GM13976 (cell line): ENCODE results near the gene MILR1.
A peak's percentile ranks its signal among the peaks of the same experiment; 100 is the strongest.

Experiments
- DNase-seq: peaks from one replicate; pipeline ENCODE4 v3.0.0; 2012; ENCODE audit warnings: low spot score
- CTCF ChIP-seq: IDR thresholded peaks from 2 replicates; pipeline ENCODE4 v1.5.1; 2012; ENCODE audit warnings: borderline replicate concordance, mild to moderate bottlenecking; ENCODE audit not compliant: insufficient read depth; ENCODE audit errors: extremely low read depth, missing control alignments, control extremely low read depth
- in situ Hi-C: fragments of 300-500 bp; cut with MboI; formaldehyde crosslinking; loops from one replicate; pipeline ENCODE4 v1.12.0; 2022; ENCODE audit warnings: low sequenced_read_pairs, mixed read lengths, inconsistent platforms; ENCODE audit not compliant: unreplicated experiment

Gene MILR1

DNA sequence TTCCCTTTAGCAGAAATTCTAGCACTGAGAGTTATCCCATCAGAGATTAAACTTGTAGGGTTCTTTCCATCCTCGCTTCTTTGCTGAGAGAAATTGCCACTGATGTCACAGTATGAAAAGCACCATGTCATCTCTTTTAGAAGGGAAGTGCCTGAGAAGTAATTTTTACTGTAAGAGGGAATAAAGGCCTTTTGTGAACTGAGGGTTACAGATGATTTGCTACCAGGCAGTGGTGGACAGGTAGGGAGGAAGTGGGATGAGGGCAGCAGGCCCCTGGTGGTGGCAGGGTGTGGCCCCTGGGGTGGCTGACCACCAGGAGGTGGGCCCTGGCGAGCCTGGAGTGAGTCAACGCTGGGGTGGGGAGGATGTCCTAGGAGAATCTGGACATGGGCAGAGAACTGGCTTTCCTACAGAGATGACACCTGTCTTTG lies 6.4 kb upstream of the MILR1 start:
- DNase-seq: no peak
- in situ Hi-C loops: no loop called here
- TF ChIP-seq CTCF: no peak

DNA sequence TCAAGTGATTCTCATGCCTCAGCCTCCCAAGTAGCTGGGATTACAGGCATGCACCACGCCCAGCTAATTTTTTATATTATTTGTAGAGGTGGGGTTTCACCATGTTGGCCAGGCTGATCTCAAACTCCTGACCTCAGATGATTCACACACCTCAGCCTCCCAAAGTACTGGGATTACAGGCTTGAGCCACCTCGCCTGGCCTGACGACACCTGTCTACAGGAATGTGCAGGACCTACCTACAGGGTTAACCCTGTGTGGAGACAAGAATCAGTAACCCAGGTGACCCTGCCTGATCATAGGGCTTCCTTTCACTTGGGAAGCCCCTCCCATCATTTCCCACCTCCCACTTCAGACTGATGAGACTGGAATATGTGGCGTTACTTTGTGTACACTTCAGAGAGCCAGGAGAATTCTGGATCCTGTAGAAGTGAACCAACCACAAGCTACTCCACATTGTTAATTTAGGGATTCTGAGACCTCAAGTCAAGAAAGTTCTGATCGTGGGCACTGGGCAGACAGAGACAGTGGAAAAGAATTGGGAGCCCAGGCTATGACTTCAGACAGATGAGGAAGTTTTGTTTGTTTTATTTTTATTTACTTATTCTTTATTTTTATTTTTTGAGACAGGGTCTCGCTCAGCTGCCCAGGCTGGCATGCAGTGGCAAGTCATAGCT lies 5.7 kb upstream of the MILR1 start:
- DNase-seq: no peak
- in situ Hi-C loops: no loop called here
- TF ChIP-seq CTCF: no peak

DNA sequence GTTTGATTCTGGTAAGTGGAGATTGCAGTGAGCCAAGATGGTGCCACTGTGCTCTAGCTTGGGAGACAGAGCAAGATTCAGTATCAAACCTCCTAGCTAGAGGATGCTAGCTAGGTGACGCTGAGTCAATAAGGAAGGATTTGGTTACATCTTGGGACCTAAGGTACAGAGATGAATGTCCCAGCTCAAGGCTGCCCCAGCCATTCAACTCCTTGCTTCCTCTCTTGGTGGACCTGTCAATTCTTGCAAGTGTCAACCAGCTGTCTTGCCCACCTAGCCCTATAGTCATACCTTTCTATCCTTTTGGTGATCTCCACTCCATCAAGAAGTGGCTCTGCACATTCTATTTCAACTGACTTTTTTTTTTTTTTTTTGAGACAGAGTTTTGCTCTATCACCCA lies 1.4 kb upstream of the MILR1 start:
- no peak for DNase-seq
- in situ Hi-C loops: no loop called here
- no peak for TF ChIP-seq CTCF

- in situ Hi-C loops: no loop called here
- no peak for DNase-seq
Measured at GRCh38 chr17:64449545-64449944, 630 bp downstream of the MILR1 start.

GRCh38 chr17:64455993-64456885 lies 7.3 kb downstream of the MILR1 start:
- TF ChIP-seq CTCF: no peak
- DNase-seq: peak; percentile 46
- in situ Hi-C loops: no loop called here

More at GRCh38 chr17:64449545-64449944, 630 bp downstream of the MILR1 start:
- no peak for TF ChIP-seq CTCF

DNA sequence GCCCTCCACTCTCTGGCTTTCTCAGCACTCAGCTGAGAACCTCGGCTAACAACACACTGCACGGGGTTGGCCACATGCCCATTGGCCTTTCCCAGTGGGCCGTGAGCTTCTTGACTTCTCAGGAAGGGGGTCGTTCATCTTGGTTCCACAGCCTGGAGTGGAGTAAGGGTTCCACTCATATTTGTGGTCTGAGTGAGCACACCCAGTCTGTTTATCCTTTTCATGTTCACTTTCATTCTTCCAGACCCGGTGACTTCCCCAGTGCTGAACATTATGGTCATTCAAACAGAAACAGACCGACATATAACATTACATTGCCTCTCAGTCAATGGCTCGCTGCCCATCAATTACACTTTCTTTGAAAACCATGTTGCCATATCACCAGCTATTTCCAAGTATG lies 8.2 kb downstream of the MILR1 start:
- no peak for TF ChIP-seq CTCF
- DNase-seq: no peak
- in situ Hi-C loops: no loop called here
